ENCODE measurements around the gene MCC.

The MCC gene

DNA sequence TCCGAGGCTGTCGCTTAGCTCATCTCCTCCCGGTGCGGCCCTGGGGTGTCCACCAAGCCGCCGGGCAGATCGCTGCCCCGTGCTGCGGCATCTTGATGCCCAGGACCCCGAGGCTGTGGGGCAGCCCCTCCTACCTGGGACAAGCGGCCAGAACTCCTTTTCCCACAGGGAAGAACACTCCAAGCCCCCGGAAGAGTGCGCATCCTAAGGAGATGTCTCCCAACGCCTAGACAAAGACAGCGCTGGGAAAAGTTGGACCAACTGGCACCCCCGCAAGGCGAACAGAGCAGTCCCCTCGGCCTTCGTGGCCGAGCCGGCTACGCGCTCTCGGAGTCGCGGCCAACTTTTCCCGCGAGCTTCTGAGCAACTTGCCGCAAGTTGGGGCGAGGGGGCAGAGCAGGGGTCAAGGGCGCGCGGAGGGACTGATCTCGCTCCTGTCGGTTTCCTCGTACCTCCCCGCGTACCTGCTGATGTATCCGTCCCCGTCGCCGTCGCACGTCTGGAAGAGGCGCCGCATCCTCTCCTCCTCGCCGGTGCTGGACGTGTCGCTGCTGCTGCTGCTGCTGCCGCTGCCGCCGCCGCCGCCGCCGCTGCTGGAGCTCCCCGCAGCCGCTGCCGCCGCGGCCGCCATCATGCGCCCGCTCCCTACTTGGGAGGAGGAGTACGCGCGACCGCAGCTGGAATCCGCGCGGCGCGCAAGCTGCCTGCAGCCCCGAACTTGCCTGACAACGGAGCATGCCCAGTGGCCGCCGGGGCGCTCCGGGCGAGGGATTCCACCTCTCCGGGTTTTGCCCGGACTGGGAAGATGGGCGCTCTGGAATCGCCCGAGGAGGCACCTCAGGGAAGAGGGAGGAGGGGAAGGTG, at the start of gene MCC:
Gene MCC (minus strand): TSS at position 673 of the 864 bp plus-strand sequence.
- DNase-seq, result peak; percentile 16

DNA sequence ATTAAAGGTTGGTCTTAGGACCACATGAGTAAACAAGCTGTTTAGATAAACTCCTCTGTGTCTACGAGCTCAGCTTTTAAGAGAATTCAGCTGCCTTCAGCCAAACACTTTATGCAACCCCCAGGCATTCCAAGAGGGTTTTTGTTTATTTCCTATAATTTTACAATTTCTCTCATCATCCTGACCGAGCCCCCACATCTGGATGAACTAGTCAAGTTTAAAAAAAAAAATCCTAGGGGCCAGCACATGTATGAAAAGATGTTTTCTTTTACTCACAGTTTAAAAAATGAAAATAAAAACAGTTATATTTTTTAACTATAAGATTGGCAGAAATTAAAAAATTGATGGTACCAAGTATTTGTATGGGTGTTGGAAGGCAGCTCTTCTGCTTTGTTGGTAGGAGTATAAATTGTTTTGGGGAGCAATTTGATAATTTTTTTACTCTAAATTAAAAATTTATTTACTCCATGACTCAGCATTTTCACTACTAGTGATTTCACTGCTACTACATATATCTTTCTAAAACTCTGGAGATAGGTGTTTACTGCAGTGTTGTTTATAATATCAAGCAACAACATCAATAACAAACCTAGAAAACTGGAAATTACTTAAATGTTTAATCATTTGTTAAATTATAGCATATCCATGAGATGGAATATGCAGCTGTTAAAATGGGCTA, 43.4 kb upstream of the MCC start:
- DNase-seq, result no peak

DNA sequence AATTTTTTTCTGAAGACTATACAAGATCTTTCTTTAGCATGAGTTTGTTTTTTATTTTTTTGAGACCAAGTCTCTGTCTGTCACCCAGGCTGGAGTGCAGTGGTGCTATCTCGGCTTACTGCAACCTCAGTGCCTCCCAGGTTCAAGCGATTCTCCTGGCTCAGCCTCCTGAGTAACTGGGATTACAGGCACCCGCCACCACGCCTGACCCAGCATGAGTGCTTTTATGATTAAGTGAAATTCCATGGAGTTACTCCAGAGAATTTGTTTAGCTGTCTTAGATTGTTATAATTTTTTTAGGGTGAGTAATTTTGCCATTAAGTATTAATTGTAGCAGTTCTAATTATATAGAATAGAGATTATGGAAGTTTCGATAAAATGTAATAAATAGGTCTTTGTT, 39.5 kb upstream of the MCC start:
- no peak for DNase-seq

DNA sequence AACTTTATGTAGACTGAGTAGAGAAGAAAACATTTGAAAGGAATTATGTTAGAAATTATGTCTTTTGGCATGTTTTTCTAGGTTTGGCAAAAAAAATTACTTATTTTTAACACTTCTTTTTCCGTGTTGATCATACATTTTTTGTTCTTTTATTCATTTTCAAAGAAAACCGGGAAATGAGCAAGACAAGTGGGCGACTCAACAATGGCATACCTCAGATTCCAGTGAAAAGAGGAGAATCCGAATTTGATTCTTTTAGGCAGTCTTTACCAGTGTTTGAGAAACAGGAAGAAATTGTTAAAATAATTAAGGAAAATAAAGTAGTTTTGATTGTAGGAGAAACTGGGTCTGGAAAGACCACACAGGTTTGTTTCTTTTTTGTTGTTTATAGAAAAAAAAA, 38.2 kb upstream of the MCC start:
- no peak for DNase-seq

DNA sequence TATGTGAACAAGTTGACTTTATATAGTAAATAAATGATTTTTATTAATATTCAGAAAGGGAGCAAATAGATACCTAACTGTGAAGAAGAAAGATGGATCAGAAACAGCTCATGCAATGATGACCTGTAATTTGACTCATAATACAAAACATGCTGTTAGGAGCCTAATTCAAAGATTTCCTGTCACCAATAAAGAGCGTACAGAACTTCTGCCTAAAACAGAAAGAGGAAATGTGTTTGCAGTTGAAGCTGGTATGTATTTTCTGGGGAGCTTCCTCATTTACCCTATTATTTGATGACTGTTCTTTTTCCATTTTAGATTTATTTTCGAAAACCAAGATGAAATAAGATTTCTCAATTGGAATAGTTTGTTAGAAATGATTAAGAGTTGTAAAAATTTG, 36.7 kb upstream of the MCC start:
- peak; percentile 37 for DNase-seq

DNA sequence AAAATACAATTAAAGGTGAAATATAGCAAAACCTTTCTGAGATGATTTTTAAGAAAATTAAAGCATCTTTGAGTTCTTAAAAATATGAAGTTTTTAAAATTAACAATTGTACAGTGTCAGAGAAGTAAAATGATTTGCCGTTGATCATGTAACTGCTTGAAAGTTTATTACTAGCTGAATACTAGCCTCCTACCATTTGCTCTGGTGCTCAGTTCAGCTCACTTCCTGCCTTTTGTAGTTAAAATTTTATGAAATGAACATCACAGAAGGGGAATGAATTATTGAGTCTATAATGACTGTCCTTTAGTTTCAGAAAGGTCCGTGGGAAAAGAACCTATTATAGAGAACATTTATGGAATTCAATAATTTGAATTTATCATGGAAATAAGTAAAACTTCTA, 34.9 kb upstream of the MCC start:
- no peak for DNase-seq

DNA sequence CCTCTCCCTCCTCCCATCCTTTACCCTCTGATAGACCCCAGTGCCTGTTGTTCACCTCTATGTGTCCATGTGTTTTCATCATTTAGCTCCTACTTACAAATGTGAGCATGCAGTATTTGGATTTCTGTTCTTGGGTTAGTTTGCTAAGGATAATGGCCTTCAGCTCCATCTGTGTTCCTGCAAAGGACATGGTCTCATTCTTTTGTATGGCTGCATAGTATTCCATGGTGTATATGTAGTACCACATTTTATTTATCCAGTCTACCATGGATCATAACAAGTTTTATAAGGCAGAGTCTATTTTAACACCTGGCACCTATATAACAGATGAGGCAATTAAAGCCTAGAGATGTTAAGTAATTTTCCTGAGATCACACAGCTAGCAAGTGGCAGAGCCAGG, 32.6 kb upstream of the MCC start:
- no peak for DNase-seq

DNA sequence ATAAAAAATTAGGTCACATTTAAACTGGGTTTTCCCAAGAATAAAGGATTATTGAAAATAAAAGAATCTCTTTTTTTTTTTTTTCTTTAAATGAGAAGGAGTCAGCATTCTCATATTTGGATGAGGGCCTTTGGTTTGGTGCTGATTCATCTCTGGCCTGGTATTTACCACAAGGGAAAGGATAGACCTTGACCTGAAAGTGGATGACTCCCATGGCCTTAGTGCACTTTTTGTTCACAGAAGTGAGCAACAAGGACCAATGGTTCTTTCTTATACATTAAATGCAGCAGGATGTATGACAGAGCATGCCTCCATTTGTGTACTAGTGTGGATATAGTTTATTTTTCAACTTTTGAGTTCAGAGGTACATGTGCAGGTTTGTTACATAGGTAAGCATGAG, 32.2 kb upstream of the MCC start:
- no peak for DNase-seq

DNA sequence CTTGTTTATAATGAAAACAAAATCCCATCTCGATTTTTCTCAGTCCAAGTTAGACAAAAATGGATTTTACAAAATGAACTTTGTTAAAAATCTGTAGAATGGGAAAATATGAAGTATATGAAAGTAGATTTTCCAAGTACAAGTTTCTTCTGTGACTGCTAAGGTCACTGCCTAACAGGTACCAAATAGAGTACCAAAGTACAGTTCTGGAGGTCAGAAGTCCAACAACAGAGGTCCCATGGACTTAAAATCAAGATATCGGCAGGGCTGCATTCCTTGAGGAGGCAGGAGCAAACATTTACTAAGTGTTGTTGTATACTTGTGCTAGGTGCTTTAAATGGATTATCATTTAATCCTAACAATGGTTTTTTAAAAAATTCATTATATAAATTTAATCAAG, 31.2 kb upstream of the MCC start:
- DNase-seq, result no peak

DNA sequence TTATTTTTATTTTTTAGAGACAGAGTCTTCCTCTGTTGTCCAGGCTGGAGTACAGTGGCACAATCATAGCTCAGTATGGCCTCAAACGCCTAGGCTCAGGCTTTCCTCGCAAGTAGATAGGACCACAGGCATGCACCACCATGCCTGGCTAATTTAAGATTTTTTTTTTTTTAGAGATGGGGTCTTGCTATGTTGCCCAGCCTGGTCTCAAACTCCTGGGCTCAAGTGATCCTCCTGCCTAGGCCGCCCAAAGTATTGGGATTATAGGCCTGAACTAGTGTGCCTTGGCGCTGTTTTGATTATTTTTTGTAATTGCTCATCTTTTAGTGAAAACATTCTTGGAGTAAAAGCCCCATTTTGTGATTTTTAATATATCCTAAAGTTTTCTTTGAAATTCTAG, 30.6 kb upstream of the MCC start:
- DNase-seq, result no peak

DNA sequence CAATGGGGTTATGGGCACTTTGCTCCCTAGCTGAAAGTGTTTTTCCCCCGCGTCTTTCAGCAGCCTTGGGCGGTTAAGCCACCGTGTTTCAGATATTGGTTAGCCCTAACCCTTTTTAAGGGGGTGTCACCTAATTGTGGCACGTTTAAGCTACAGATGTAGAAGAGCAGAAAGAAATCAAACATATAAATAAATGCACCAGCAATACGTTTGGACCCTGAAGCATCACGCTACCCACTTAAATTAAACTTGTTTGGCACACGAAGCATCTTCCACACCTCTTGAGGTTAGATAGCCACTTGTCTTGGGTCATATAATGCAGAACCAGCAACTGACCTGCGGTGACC, 26.0 kb upstream of the MCC start:
- DNase-seq, result no peak

DNA sequence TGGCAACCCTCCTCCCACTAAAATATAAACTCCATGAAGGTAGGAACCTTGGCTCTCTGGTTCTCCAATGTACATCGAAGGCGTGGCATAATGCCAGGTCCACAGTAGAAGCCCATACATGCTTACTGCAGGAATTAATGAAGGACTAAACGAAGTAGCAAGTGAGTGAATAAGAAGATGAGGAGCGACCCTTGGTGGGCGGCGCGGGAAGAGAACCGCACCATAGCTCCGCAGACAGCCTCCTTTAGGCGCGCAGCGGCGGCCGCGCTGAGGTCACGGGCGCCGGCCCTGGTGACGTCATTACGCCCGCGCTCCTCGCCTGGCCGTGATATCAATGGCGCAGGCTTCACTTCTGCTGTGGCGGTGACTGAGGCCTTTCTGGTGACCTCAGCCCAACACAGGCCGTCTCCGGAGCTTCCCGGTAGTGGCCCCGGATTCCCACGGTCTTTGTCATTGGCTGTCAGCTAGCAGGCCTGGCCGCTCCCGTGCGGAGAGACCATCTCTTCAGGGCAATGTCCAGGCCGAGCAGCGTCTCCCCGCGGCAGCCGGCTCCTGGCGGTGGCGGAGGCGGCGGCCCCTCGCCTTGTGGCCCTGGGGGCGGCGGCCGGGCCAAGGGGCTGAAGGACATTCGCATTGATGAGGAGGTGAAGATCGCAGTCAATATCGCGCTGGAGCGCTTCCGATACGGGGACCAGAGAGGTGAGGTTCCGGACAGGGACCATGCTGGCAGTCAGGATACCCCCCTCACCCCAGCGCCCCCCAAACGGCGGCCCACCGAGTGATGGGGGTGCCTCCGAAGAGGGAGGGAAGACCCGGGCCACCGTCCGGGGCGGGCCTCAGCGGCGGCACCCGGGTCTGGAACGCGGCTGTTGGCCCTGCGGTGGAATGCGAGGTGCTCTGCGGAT, 25.4 kb upstream of the MCC start, which contains the start of gene YTHDC2:
Gene YTHDC2 (plus strand): TSS at position 311 of the 905 bp plus-strand sequence. CDS start 202 bp downstream, at position 513.
- DNase-seq, result peak; percentile 89

DNA sequence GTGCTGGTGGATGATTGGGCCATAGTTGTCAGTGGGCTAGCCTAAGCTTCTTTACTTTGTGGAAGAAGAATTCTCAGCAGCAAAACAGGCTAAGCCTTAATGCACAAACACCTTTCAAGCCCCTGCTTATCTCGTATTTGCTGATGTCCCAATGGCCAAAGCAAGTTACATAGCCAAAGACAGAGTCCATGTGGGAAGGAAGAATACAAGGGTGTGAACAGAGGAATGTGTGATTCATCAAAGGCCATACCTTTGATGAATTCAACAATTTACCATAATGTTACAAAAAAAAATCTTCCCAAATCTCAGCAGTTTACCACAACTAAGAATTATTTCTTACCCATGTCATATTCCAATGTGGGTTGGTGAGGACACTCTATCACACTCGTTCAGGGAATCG, 24.1 kb upstream of the MCC start:
- no peak for DNase-seq

DNA sequence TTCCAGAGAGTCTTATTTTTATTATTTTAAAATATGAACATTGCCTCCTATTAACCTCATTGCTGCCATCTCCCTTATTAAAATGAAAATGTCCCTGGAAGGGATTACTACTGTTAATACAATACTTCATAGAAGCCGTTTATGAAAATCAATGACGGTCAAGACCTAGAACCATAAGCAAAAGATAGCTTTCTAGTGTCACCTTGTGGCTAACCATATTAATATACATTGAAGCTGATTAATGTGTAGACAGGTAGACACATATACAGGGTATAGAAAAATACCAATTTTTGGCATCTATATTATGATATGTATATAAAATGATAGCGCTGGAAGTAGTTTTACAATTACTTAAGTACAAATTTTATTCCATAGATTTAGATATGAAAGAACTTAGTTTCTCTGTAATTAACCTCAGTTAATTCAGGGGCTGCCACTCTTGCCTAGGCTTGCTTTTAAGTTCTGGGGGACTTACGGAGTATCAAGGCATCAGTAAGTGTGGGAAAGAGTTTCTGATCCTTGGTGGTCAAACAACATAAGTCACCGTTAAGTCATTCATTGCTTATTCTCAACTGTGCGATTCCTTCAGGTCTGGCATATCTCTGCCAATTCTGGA, 22.7 kb upstream of the MCC start:
- peak; percentile 52 for DNase-seq

DNA sequence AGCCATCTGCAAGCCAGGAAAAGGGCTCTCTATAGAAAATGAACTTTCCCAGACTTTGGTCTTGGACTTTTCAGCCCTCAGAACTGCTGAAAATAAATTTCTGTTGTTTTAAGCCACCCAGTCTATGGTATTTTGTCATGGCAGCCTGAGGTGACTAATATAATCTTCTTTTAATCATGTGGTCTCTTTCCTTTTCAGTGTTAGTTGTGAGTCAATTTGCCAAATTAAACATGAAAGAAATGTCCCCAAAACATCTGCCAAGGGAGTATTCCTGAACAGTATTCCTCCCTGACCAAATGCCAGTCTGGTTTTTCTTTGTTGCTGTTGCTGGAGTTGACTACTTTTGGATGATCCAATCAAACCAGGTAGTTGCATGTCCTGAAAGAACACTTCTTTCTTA, 20.5 kb upstream of the MCC start:
- no peak for DNase-seq

DNA sequence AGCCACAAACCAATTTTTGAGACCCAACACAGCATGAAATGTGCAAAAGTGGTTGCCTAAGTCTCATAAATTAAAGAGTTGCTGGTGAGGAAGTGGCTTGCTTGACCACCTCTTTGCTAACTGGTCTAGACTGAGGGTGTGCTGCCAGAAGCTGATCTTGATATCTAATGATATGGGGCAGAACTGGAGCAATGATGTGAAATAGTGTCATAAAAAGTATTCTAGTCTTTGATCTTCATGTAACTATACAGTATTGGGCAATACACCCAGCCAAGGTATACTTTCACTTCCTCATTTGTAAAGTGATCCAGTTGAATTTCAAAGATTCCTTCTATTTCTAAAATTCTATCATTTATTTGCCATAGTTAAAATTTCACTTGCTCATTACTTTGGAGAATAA, 19.3 kb upstream of the MCC start:
- DNase-seq, result no peak

DNA sequence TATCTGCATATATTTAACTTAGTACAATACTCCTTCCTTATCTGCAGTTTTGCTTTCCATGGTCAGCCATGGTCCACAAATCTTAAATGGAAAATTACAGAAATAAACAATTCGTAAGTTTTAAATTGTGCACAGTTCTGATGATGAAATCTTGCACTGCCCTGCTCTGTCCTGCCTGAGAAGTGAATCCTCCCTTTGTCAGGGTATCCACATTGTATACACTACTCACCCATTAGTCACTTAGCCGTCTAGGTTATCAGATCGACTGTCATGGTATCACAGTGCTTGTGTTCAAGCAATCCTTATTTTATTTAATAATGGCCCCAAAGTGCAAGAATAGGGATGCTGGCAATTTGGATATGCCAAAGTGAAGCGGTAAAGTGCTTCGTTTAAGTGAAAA, 16.9 kb upstream of the MCC start:
- no peak for DNase-seq

DNA sequence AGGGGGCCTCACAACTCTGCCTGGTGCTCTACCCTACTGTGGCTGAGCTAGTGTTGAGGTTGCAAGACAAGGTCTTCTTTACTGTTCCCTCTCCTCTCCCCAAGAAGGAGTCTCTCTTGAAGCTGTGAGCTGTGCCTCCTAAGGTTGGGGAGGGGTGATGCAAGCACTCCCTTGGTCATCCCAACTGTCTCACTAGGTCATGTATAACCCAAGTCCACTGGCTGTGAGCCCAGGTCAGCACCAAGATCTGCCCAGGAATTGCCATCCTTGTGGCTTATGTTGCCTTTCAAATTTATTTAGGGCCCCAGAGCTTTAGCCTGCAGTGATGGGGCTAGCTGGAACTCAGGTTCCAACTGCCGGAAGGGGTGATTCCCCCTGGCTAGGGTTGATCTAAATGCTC, 14.9 kb upstream of the MCC start:
- no peak for DNase-seq

DNA sequence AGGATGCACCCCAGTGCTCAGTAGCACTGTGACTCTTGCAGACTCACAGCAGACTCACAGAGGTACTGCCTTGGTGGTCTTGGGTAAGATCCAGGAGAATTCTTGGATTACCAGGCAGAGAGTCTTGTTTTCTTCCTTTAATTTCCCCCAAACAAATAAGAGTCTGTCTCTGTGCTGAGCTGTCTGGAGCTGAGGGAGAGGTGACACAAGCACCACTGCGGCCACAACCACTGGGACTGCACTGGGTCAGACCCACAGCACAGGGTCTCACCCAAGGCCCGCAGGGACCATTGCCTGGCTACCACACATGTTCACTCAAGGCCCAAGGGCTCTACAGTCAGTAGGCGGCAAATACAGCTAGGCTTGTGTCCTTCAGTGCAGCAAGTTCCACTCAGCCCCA, 13.8 kb upstream of the MCC start:
- no peak for DNase-seq

DNA sequence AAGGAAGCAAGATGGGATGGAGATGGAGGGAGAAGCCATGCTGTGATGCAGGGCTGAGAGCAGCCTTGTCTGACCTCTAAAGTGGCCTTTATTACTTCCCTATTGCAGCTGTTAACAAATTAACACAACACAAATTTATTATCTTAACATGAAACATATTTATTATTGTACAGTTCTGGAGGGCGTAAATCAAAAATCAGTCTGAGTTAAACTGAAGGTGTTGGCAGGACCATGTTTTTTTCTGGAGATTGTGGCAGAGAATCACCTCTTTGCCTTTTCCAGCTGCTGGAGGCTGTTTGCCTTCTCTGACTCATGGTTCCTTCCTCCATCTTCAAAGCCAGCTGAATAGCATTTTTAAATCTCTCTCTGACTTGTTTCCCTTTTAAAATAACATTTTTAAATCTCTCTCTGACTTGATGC, 7.2 kb upstream of the MCC start:
- no peak for DNase-seq

DNA sequence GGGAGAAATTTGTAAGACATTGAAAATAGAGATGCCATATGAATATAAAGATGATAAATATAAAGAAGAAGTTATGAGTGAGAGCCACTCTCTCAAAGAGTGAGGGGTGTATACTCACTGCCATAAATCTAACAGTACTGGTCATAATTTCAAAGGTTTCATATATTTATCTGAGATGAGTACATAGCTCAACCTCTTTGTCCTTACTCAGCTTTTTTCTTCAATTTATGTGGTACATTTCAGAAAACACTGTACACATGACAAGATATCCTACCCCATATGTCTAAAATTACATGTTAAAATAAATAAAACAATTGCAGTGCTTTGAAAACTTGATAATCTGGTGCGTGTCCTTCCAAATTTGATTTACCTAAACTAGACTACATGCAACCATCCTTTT, 5.2 kb upstream of the MCC start:
- no peak for DNase-seq

DNA sequence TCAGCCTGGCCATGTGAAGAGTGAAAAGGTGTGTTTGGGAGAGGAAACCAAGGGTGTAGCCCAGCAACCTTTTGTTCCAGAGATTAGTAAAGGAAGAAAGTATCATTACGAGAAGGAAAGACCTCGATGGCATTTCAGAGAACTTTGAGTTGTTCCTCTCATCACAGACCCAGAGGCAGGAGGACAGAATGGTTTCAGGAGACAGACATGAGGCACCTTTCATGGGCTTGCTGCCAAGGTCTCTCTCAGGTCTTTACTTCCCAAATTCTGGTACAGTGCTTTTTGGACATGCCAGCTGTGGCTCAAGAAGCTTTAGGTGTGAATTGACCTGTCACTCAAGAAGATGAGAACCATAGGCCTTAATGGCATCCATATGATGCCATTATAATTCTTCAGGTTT, 2.8 kb upstream of the MCC start:
- no peak for DNase-seq

DNA sequence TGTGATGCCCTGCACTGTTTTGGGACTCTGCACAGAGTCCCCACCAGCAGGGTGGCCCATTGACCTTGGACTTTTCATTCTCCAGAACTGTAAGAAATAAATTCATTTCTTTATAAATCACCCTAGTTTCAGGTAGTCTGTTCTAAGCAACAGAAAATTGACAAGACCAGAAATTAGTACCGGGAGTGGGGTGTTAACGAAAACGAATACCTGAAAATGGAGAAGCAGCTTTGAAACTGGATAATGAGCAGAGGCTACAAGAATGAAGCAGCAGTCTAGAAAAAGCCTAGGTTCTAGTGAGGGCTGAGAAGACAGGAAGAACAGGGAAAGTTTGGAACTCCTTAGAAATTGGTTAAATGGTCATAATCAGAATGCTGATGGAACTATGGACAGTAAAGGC, 2.1 kb upstream of the MCC start:
- DNase-seq, result no peak

All from CD4-positive, alpha-beta T cell treated with Interleukin-10 for 1 hour (primary cell).